ENCODE data around the gene PEX16. TPM values are rescaled to one million over a fixed set of nuclear protein-coding genes. Genes with fewer than 3 reads are reported as not detected.

The PEX16 gene
- total RNA-seq, 2 experiments from 2014 or later, result 32.1 to 35.3 TPM

Other genes with a start within 250 kb of the PEX16 start
- gene SLC35C1, start 112.7 kb downstream of the PEX16 start, total RNA-seq, result 10 to 100 TPM; 14.5 to 16.3 TPM
- 10 to 100 TPM; 14.3 to 14.7 TPM for gene CRY2, start 70.4 kb downstream of the PEX16 start, total RNA-seq
- 1 to 10 TPM in 1 of 2 experiments, under 1 TPM in 1; 0.91 to 1.0 TPM for gene MAPK8IP1, start 32.2 kb downstream of the PEX16 start, total RNA-seq
- 1 to 10 TPM; 1.1 to 1.2 TPM for gene FREY1, start 10.6 kb downstream of the PEX16 start, total RNA-seq
- 1 to 10 TPM; 2.4 to 2.9 TPM for gene LARGE2, start 4.8 kb upstream of the PEX16 start, total RNA-seq
- 10 to 100 TPM; 28.2 to 30.6 TPM for gene PHF21A, start 203.6 kb upstream of the PEX16 start, total RNA-seq